Sigmoid colon (tissue), 4 donors: ENCODE measurements around the gene TMEM239.

Source experiments
- EP300 ChIP-seq, 4 donors: sonication (generic); formaldehyde crosslinking; IDR thresholded peaks; one replicate each; pipeline ENCODE4 v1.6.1; 2017; ENCODE audit warnings: antibody characterized with exemption in 4 of 4
- POLR2AphosphoS5 ChIP-seq, 4 donors: sonication (generic); formaldehyde crosslinking; IDR thresholded peaks; one replicate each; pipeline ENCODE4 v1.6.1; 2017; ENCODE audit warnings: antibody characterized with exemption in 4 of 4

- TF ChIP-seq EP300 (IDR thresholded peaks at IDR 0.05) = no peak
- no peak for TF ChIP-seq POLR2AphosphoS5 (IDR thresholded peaks at IDR 0.05)
Observed at GRCh38 chr20:2809690-2810089, 6.5 kb upstream of the TMEM239 start.
